HG03558 (cell line): ENCODE measurements around the gene PIP5K1B.

Experiments
- ATAC-seq: cut with Tn5 transposase; IDR thresholded peaks from one replicate; pipeline ENCODE4 v1.9.1; 2021; ENCODE audit warnings: moderate number of reproducible peaks; ENCODE audit not compliant: unreplicated experiment; ENCODE audit errors: extremely low read depth

PIP5K1B gene

GRCh38 chr9:68841276-68842052, 136.4 kb downstream of the PIP5K1B start:
- ATAC-seq: no peak

DNA sequence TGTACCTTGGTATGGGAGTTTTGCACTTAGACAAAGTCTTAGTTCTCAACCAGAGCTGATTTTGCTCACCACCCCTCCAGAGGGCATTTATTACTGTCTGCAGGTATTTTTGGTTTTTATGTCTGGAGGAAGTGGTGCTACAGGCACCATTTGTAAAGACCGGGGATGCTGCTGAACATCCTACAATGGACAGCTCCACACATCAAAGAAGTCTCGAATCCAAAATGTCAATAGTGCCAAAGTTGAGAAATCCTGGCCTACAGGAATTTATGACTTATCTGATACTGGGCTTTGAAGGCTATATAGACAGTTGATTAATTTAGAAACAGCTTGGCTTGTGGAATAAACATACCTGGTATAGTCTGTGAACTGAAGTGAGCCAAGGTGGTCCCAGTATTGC, 137.5 kb downstream of the PIP5K1B start:
- no peak for ATAC-seq

DNA sequence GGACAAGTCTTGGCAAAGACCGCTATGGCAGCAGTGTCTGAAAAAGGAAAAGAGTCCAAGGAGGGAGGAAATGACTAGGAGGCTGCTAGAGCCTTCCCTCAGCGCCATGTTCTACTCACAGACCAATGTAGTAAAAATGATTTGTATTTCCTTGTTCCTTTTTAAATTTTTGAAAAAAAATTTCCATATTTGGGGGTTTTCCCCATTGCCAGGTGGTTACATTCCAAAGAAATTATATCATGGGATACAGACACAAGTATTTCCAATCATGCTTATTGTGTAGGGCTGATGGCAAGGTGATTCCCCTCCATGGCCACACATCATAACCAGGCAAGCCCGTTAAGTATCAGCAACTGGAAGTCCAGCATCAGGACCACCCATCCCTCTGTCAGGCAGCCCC, 138.2 kb downstream of the PIP5K1B start:
- ATAC-seq: no peak

GRCh38 chr9:68844157-68844556, 139.1 kb downstream of the PIP5K1B start:
- no peak for ATAC-seq

DNA sequence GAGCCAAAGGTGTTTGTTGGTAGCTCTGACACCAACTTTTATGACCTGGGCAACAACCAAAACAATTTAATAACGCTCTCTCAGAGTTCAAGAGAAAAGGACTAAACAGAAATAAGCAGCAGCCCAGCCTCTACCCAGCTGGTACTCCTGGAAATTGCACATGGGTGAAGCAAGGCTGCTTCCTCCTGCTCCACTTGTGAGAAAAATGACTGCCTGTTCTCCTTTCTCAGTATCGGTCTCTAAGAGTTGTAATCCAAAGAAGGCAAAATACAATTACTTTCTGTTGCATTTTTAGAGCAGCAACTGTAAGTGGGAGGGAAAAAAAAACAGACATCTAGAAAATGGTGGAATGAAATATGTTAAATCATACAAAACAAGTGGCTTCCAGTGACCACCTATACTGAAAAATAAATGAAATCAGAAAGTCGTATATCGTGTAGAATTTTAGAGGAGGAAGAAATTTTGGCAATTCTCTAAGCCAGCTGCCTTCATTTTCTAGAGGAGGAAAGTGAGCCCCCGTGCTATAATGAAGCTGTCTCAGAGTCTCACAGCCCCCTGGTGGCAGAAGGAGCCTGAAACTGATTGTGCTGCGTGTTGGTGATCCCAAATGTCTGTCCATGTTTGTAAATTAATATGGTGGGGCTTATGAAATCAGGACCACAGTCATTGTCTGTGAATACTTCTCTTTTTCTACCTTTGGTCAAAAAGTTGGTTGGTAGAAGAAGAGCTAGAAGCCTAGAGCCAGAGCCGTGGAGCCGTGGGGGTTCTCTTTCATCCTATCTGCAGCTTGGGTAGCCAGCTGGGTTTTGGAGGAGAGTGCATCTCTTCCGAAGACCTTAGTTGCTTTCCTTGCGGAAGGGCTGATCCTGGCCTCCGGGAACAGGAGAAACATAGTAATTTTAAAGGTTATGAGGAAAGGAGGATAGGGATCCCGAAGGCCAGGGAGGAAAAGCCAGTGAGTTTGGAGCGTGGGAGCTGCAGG, 139.9 kb downstream of the PIP5K1B start:
- no peak for ATAC-seq

GRCh38 chr9:68847765-68848164, 142.7 kb downstream of the PIP5K1B start:
- ATAC-seq: no peak

DNA sequence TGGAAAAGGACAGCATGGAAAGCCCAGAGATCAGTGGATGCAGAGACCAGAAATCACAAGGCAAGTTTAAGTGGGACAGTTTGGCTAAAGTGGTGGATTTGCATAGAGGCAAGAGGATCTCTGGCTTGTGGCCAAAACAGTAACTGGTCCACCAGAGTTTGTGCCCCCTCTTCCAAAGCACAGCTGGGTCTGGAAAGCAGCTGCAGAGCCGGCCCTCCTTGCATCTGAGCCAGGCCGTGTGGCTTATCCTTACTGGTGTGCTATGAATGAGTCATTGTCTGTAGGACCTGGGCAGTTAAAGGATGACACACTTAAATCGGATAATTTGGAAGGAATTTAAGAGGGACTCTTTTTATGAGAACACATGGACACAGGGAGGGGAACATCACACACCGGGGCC, 146.6 kb downstream of the PIP5K1B start:
- ATAC-seq: no peak

DNA sequence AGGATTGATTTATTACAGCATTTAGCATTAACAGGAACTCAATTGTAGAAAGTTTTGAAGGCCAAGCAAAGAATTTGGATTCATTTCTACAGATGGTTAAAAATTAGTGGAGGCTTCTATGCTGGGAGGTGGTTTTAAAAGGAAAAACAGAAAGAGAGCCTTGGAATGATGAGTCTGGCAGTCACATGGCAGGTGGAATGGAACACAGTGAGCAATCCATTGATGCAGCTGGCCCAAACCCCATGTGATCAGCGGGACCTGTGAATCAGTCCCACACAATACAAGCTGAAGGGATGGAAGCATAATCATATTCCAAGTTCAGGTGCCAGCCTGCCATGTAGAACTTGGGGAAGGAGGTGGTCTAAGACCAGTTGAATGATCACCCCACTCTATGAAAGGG, 147.9 kb downstream of the PIP5K1B start:
- ATAC-seq: no peak

- no peak for ATAC-seq
Observed at GRCh38 chr9:68859347-68859746, 154.3 kb downstream of the PIP5K1B start.

DNA sequence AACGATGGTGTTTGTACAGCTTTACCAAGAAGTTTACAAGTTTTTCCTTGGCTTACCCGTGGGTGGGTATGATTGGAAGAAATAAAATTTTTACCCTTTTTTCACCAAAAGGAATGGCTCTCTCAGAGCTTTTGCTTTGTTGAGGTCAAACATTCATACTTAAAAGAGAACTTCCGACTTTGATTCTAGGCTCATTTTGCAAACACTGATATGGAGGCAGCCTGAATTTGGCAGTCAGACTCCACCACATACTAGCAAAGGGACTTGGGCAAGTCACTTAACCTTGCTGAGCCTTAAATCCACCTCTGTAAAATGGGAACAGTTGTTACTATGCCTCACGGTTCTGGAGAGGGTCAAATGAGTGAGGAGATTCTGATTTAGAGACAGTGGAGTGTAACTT, 155.4 kb downstream of the PIP5K1B start:
- no peak for ATAC-seq

GRCh38 chr9:68861436-68861835, 156.4 kb downstream of the PIP5K1B start:
- no peak for ATAC-seq

DNA sequence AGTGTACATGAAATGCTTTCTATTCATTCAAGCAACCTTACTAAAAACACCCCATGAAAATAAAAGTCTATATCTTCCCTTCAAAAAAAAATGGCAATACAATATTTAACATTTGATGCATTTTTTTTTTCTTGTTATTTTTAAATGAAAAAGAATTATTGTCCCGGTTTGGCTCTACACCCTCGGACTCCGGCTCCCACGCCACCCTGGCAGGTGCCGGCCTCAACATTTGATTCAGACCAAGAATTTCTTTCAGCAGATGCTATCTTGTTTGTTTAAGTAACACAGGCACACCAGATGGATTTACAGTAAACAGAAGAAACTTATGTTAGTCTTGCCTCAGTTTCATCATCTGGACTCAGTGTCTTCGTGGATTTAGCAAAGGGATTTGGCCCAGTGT, 162.0 kb downstream of the PIP5K1B start:
- ATAC-seq: no peak

DNA sequence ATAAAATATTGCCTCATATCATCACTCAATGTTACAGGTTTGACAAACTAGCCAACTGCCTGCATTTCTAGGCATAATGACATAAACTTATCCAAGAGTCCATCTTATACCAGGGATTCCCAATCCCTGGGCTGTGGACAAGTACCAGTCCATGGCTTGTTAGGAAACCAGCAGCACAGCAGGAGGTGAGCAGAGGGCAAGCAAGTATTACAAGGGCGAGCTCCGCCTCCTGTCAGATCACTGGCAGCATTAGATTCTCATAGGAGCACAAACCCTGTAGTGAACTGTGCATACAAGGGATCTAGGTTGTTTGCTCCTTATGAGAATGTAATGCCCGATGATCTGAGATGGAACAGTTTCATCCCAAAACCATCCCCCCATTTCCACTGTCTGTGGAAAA, 164.0 kb downstream of the PIP5K1B start:
- no peak for ATAC-seq

GRCh38 chr9:68870086-68870485, 165.0 kb downstream of the PIP5K1B start:
- ATAC-seq: no peak

DNA sequence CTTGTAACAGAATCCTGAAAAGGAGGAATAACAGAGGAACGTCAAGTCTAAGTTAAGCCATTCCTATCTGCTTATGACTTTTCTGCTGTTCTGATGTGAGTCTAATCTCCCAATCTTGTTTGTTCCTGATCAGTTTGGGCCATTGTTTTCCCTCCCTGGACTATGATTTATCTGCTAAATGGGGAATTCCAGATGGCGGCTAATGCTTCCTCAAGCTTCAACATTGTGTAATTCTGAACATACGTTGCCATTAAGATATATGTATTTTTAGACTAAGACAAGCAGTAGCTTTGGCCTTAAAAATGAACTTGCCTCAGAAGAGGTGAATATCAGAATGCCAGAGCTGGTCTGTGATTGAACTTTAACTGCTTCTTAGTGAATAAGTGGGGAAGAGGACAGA, 166.2 kb downstream of the PIP5K1B start:
- ATAC-seq: no peak

- ATAC-seq: no peak
Observed at GRCh38 chr9:68872026-68872501, 167.0 kb downstream of the PIP5K1B start.

DNA sequence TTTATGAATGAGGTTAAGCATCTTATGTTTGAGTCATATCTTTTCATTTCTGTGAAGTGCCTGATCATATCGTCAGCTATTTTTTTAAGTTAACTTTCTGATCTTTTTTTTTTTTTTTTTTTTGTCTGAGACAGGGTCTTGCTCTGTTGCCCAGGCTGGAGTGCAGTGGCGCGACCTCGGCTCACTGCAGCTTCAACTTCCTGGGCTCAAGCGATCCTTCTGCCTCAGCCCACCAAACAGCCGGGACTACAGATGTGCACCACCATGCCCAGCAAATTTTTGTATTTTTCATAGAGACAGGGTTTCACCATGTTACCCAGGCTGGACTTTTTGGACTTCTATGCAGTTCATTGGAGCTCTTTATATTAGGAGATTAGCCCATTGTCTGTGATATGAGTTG, 168.1 kb downstream of the PIP5K1B start:
- no peak for ATAC-seq

DNA sequence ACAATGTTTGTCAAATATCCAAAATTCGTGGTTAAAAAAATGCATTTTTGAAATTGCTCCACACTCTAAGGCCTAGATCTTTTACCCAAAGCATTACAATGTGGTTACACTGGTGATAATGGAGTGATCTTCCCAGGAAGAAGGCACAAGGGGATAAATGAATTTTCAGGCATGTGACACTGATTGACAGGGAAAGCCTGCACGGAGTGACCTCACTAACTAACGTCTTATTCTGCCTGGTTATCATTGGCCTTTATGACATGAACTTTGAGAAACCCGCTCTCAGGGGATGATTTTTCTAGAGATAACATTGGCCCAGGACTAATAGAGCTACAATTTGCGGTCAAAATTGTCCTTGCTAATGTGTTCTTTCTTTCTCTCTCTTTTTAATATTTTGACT, 171.2 kb downstream of the PIP5K1B start:
- no peak for ATAC-seq

DNA sequence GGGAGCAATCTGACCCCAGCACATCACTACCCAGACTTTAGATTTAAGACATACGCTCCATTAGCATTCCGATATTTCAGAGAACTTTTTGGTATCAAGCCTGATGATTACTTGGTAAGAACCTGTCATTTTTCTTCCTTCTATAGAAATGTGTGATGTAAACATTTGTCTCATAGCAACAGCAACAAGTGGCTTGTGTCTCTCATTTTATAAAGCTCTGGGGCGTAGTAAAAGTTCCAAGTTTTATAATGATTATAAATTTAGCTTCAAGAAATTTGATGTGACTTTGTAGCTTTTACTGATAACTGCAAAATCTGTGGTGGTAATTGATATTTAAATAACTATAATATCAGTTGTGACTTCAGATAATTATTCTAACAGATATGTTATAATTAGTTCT, 171.6 kb downstream of the PIP5K1B start:
- ATAC-seq: no peak

GRCh38 chr9:68877219-68877618, 172.2 kb downstream of the PIP5K1B start:
- ATAC-seq: no peak

GRCh38 chr9:68878450-68878849, 173.4 kb downstream of the PIP5K1B start:
- no peak for ATAC-seq
